Effector memory CD4-positive, alpha-beta T cell (primary cell): Measurements from ENCODE around the gene ZBTB17.

Source experiments
- DNase-seq, 3 donors: peaks; one replicate each; pipeline ENCODE4 v3.0.0-alpha.2; 2020
- H3K27ac ChIP-seq: 2 replicates; pipeline ENCODE4 v1.7.0; 2013; ENCODE audit warnings: mild to moderate bottlenecking, low read length, moderate library complexity; ENCODE audit not compliant: insufficient read depth, poor library complexity, severe bottlenecking
- H3K27me3 ChIP-seq: replicated peaks from 2 replicates; pipeline ENCODE4 v1.7.0; 2013; ENCODE audit warnings: mild to moderate bottlenecking, low read length; ENCODE audit not compliant: insufficient read depth, control insufficient read depth, poor library complexity, severe bottlenecking
- H3K36me3 ChIP-seq: 2 replicates; pipeline ENCODE4 v1.7.0; 2013; ENCODE audit warnings: mild to moderate bottlenecking, low read length, moderate library complexity; ENCODE audit not compliant: control insufficient read depth, insufficient read depth
- H3K4me1 ChIP-seq: 2 replicates; pipeline ENCODE4 v1.7.0; 2013; ENCODE audit warnings: low read length, mild to moderate bottlenecking; ENCODE audit not compliant: control insufficient read depth, insufficient read depth, poor library complexity, severe bottlenecking
- H3K4me3 ChIP-seq: 2 replicates; pipeline ENCODE4 v1.7.0; 2013; ENCODE audit warnings: low read length, low read depth, mild to moderate bottlenecking; ENCODE audit not compliant: insufficient read depth, poor library complexity, severe bottlenecking
- H3K9me3 ChIP-seq: 2 replicates; pipeline ENCODE4 v1.7.0; 2013; ENCODE audit warnings: mild to moderate bottlenecking, low read length, moderate library complexity; ENCODE audit not compliant: control insufficient read depth

ZBTB17 gene

DNA sequence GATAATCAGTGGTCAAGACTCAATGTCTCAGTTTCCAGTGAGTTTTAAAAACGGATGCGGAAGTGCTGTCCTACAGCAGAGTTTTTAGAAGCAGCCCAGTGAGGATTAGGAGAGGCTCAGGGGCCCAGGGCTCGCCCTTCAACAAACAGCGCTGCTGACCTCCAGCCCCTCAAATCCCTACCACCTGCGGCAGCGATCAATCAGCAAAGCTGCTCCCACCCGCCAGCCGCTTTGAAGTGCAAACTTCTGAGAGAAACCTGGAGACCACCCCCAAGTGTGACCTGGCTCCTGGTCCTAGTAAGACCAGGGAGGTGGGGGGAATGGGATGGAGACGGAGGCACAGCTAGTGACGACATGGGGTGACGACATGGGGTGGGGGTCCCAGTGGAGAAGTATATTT, 14.4 kb downstream of the ZBTB17 start:
- Histone ChIP-seq H3K27me3 (no peaks in the 10 kb centered on the region), H3K9me3 (no peaks in the 10 kb centered on the region), H3K4me1 (peaks cover 20% of the 10 kb centered on the region), H3K36me3 (no peaks in the 10 kb centered on the region), H3K4me3 (no peak overlapping the region), H3K27ac (no peak overlapping the region)
- no peak for DNase-seq

DNA sequence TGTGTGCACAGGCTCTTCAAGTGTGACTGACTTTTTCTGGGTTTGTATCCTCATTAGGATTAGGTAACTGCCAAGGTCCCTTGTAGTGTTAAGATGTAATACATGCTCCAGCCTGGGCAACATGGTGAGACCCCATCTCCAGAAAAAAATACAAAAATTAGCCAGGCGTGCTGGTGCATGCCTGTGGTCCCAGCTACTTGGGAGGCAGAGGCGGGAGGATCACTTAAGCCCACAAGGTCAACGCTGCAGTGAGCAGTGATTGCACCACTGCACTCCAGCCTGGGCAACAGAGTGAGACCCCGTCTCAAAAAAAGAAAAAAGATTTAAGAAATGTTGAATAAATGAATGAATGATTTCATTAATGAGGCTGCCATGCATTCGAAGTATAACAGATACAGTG, 15.1 kb downstream of the ZBTB17 start:
- Histone ChIP-seq H3K36me3 (no peaks in the 10 kb centered on the region), H3K27ac (no peak overlapping the region), H3K9me3 (no peaks in the 10 kb centered on the region), H3K4me1 (peaks cover 15% of the 10 kb centered on the region), H3K4me3 (no peak overlapping the region), H3K27me3 (no peaks in the 10 kb centered on the region)
- no peak for DNase-seq

DNA sequence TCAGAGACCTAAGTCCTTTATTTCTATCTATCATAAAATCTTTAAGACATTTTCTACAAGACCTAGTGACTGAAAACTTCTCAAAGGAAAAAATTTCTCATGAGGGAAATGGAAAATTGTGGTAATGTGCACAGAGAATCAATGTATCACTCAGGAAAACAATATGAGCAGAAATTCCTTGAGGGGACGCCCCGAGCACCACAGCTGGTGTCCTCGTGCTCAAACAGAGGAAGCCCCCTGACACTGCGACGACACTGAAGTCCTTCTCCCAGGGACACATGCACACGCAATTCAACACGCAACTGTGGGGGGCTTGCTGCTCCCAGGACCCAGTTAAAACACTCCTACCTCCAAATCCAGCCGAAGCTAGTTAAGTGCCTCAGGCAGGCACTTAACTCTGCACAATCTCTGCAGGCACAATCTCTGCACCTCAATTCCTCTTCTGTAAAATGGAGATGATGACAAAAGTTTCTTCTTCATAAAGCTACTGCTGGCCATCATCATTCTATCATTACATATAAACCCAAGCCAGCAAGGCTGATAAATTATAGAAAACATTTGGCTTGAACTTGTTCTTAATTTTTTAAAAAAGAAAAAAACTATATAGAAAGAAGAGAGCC, 16.0 kb downstream of the ZBTB17 start:
- no peaks in the 10 kb centered on the region for H3K36me3 ChIP-seq
- no peaks in the 10 kb centered on the region for H3K27me3 ChIP-seq
- no peak for DNase-seq
- no peaks in the 10 kb centered on the region for H3K9me3 ChIP-seq
- H3K4me3 ChIP-seq: no peak overlapping the region
- H3K27ac ChIP-seq: no peak overlapping the region
- H3K4me1 ChIP-seq: peaks cover 8% of the 10 kb centered on the region

DNA sequence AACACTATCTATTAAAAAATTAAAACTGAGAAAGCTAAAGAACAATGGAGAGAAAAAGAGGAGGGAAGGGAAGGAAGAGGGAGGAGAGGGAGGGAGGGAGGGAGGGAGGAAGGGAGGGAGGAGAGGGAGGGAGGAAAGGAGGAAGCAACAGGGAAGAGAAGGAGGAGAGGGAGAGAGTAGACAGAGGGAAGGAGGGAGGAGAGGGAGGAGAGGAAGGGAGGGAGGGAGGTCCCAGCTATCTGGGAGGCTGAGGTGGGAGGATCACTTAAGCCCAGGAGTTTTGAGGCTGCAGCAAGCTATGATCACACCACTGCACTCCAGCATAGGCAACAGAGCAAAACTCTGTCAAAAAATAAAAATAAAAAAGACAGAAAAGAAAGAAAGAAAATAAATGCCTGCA, 16.5 kb downstream of the ZBTB17 start:
- Histone ChIP-seq H3K9me3 (no peaks in the 10 kb centered on the region), H3K4me3 (no peak overlapping the region), H3K27me3 (no peaks in the 10 kb centered on the region), H3K36me3 (no peaks in the 10 kb centered on the region), H3K27ac (no peak overlapping the region), H3K4me1 (peaks cover 11% of the 10 kb centered on the region)
- DNase-seq: no peak

DNA sequence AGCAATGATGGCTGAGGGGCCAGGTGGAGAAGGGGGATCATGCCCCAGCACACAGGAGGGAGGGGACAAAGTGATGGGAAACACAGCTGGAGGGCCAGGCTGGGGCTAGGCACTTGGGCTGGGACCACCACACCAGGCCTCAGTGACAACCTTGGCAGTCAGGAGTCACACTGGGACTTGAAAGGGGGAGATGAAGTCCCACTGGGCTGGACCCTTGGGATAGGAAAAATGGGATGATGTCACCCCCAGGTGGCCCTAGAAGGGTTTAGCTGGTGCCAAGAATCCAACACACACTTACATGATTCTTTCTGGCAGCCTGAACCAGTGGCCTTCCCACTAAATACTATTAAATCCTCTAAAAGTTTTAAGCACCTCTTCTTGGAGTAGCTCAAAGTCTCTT, 17.1 kb downstream of the ZBTB17 start:
- Histone ChIP-seq H3K36me3 (no peaks in the 10 kb centered on the region), H3K4me3 (no peak overlapping the region), H3K9me3 (no peaks in the 10 kb centered on the region), H3K4me1 (peaks cover 16% of the 10 kb centered on the region), H3K27me3 (no peaks in the 10 kb centered on the region), H3K27ac (no peak overlapping the region)
- DNase-seq: no peak

DNA sequence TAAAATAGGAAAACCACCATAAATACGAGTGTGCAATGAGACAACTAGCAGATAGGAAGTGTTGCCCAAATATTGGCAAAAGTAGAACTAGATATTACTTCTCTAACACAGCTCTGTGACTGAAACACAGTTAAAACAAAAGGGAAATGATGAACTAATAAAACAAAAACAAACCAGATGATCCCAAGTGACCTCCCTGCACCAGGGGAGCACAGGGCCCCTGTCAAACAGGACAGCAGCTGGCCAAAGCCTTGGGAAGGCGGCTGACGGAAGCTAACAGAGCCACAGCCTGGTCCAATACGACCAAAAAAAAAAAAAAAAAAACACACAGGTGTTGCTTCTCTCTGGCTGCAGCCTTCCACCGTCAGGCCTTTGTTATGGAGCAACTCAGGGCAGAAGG, 17.8 kb downstream of the ZBTB17 start:
- H3K4me1 ChIP-seq: peaks cover 14% of the 10 kb centered on the region
- H3K27ac ChIP-seq: no peak overlapping the region
- DNase-seq: no peak
- H3K36me3 ChIP-seq: no peaks in the 10 kb centered on the region
- no peak overlapping the region for H3K4me3 ChIP-seq
- H3K27me3 ChIP-seq: no peaks in the 10 kb centered on the region
- no peaks in the 10 kb centered on the region for H3K9me3 ChIP-seq

DNA sequence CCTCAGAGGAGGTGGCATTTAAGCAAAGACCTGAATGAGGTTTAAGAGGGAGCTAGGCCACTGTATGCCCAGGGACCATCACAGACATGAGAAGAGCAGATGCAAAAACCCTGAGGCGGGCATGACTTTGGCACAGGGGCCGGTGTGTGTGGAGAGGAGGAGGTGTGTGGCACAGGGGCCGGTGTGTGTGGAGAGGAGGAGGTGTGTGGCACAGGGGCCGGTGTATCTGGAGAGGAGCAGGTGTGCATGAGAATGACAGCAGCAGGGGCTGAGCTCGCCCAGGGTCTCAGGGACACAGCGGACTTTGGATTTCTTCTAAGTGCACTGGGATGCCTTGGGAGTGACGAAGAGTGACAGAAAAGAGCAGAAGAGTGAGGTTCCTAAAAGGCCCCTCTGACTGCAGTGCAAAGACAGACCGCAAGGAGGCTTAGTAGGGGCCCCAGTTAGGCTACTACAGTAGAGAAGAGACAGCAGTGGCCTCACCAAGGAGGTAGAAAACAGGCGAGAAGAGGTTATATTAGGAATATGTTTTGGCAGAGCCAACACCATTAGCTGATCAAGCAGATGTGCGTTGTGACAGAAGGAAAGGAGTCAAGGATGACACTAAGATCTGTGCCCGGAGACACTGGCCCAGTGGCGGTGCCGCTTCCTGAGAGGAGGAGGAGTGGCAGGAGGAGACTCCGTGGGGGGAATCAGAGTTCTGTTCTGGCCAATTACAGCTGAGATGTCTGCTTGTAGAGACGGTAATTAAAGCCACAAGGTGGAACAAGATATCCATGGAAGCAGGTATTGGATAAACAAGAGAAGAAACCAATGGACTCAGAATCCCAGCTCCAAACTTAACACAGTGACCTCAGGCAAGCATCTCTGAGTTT, 18.4 kb downstream of the ZBTB17 start:
- Histone ChIP-seq H3K36me3 (no peaks in the 10 kb centered on the region), H3K4me1 (peaks cover 14% of the 10 kb centered on the region), H3K27ac (no peak overlapping the region), H3K27me3 (no peaks in the 10 kb centered on the region), H3K4me3 (no peak overlapping the region), H3K9me3 (no peaks in the 10 kb centered on the region)
- no peak for DNase-seq

DNA sequence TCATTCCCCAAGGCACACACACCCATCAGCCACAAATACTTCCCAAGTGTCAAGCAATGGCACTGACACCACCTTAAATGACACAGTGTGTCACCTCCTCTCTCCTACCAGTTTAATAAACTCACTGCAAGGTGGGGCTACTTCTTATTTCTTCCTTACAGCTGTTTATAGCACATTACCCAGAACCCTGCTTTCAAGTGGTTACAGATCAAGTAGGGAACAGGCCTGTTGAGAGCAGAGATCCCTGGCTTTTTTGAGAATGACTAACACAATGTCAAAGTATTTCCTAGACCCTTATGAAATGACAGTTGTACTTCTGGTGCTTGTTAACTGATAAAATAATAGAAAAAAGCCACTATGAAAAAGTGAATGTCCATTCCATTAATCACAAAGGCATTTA, 19.8 kb downstream of the ZBTB17 start:
- Histone ChIP-seq H3K9me3 (no peaks in the 10 kb centered on the region), H3K36me3 (no peaks in the 10 kb centered on the region), H3K4me3 (no peak overlapping the region), H3K27me3 (no peaks in the 10 kb centered on the region), H3K4me1 (peaks cover 21% of the 10 kb centered on the region), H3K27ac (no peak overlapping the region)
- no peak for DNase-seq

DNA sequence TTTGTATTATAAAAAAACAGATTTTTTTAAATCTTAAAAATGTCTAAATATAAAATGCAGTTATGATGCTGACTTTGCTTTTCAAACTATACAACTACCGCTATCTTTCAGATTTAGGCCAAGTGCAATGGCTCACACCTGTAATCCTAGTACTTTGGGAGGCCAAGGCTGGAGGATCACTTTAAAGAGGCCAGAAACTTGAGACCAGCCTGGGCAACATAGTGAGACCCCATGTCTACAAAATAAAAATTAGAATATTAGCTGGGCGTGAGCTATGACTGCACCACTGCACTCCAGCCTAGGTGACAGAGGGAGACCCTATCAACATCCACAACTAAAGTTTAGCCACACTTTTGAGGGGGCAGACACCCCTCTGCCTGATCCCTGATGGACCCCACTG, 20.3 kb downstream of the ZBTB17 start:
- peaks cover 27% of the 10 kb centered on the region for H3K4me1 ChIP-seq

DNA sequence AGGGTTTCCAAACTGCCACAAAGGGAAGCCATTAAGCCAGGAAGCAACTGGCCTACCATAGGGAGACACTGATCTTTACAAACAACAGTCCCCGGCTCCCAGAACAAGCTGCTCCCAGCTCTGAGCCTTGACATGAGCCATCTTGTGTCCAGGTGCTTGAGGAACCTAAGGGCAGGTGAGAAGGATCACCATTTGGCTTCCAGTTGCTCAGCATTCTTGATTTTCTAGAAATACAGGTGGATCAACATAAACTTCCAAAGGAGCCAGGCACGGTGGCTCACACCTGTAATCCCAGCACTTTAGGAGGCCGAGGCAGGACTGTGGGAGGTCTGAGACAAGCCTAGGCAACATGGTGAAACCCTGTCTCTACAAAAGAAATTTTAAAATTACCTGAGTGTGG, 21.6 kb downstream of the ZBTB17 start:
- H3K27ac ChIP-seq: no peak overlapping the region
- H3K4me1 ChIP-seq: peaks cover 38% of the 10 kb centered on the region

More for the DNA sequence above, 20.3 kb downstream of the ZBTB17 start:
- no peak for DNase-seq
- Histone ChIP-seq H3K27ac (no peak overlapping the region), H3K4me3 (no peak overlapping the region), H3K36me3 (no peaks in the 10 kb centered on the region), H3K27me3 (no peaks in the 10 kb centered on the region), H3K9me3 (no peaks in the 10 kb centered on the region)

More for the DNA sequence above, 21.6 kb downstream of the ZBTB17 start:
- DNase-seq: no peak
- Histone ChIP-seq H3K4me3 (no peak overlapping the region), H3K27me3 (no peaks in the 10 kb centered on the region), H3K9me3 (no peaks in the 10 kb centered on the region), H3K36me3 (no peaks in the 10 kb centered on the region)
